Ascending aorta (tissue), 2 donors: Measurements from ENCODE around the gene LRCH1. TPM values are rescaled to one million over a fixed set of nuclear protein-coding genes. Genes with fewer than 3 reads are reported as not detected.
A peak's percentile ranks its signal among the peaks of the same experiment; 100 is the strongest.

Experiments used
- DNase-seq, 2 donors: peaks; one replicate each; pipeline ENCODE4 v3.0.0-alpha.2; 2019; ENCODE audit warnings: low spot score in 2 of 2
- H3K27ac ChIP-seq, 2 donors: fragments of 200-600 bp; sonication (generic); one replicate each; pipeline ENCODE4 v1.5.1; 2016 to 2017; ENCODE audit warnings: mild to moderate bottlenecking in 1 of 2
- H3K27me3 ChIP-seq: fragments of 200-600 bp; sonication (generic); one replicate; pipeline ENCODE4 v1.5.1; 2017
- H3K36me3 ChIP-seq, 2 donors: fragments of 200-600 bp; sonication (generic); one replicate each; pipeline ENCODE4 v1.5.1; 2016
- H3K4me1 ChIP-seq, 2 donors: fragments of 200-600 bp; sonication (generic); one replicate each; pipeline ENCODE4 v1.5.1; 2016 to 2017; ENCODE audit warnings: mild to moderate bottlenecking in 1 of 2
- H3K4me3 ChIP-seq, 2 donors: fragments of 200-600 bp; sonication (generic); one replicate each; pipeline ENCODE4 v1.5.1; 2016 to 2017; ENCODE audit warnings: mild to moderate bottlenecking in 1 of 2
- H3K9me3 ChIP-seq, 2 donors: fragments of 200-600 bp; sonication (generic); one replicate each; pipeline ENCODE4 v1.5.1; 2016
- intact Hi-C: fragments of 100-400 bp; cut with DNase I; formaldehyde crosslinking; loops from one replicate; pipeline ENCODE4 v1.15.1; 2023
- total RNA-seq: library from RNA; depleted of rRNA; stranded (reverse); fragments of >200 nt; gene quantifications from one replicate; pipeline ENCODE4 v1.1.0, GENCODE V29; 2016
- TF ChIP-seq, protein P1 (sequence below), 3 experiments: fragments of 200-600 bp in 2 of 3; fragments of 450-650 bp in 1 of 3; sonication (generic) in 2 of 3; IDR thresholded peaks; one replicate each; pipeline ENCODE4 v1.5.1; 2016 to 2019; ENCODE audit warnings: antibody characterized with exemption in 3 of 3, mild to moderate bottlenecking in 1 of 3, moderate library complexity in 1 of 3

The LRCH1 gene
- total RNA-seq, 1 donor from 2014 or later: 45.4 TPM

DNA sequence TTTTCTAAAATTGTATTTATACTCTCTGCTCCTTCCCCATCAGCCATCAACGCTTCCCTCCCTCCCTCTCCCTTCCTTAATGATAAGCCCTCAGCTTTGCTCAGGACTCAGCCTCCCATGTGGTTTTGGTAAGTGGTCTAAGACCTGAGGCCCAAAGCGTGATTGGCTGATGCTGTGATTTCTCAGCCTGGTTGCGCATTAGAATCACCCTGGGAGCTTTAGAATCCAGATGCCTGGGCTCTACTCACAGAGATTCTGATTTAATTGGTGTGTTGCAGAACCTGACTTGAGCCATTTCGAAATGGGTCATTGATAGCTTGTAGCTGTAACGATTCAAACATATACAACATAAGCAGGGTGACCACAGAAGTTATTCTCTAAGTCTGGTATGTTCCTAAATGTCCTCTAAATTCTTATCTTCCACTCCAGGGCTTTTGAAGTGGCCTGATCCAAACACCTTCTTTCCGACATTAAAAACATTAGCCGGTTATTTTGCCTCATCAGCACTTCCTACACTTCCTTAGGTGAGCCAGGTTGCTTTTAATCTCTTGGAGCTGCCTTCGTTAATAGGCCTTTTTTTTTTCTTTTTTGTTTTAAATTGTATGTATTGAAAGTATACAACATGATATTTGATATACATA, 60.6 kb downstream of the LRCH1 start:
- no peak overlapping the region for H3K27ac ChIP-seq
- DNase-seq: no peak
- H3K36me3 ChIP-seq: no peaks in the 10 kb centered on the region
- peaks cover 0 to 21% of the 10 kb centered on the region in 2 donors for H3K4me1 ChIP-seq
- intact Hi-C loops: no loop called here
- H3K4me3 ChIP-seq: no peak overlapping the region
- TF ChIP-seq, protein P1, sequence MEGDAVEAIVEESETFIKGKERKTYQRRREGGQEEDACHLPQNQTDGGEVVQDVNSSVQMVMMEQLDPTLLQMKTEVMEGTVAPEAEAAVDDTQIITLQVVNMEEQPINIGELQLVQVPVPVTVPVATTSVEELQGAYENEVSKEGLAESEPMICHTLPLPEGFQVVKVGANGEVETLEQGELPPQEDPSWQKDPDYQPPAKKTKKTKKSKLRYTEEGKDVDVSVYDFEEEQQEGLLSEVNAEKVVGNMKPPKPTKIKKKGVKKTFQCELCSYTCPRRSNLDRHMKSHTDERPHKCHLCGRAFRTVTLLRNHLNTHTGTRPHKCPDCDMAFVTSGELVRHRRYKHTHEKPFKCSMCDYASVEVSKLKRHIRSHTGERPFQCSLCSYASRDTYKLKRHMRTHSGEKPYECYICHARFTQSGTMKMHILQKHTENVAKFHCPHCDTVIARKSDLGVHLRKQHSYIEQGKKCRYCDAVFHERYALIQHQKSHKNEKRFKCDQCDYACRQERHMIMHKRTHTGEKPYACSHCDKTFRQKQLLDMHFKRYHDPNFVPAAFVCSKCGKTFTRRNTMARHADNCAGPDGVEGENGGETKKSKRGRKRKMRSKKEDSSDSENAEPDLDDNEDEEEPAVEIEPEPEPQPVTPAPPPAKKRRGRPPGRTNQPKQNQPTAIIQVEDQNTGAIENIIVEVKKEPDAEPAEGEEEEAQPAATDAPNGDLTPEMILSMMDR (IDR thresholded peaks at IDR 0.05): no peak
- no peaks in the 10 kb centered on the region for H3K27me3 ChIP-seq
- no peaks in the 10 kb centered on the region for H3K9me3 ChIP-seq

GRCh38 chr13:46614582-46614981, 61.6 kb downstream of the LRCH1 start:
- TF ChIP-seq, protein P1 (IDR thresholded peaks at IDR 0.05): no peak
- Histone ChIP-seq H3K4me3 (no peak overlapping the region), H3K27me3 (no peaks in the 10 kb centered on the region), H3K27ac (peak overlapping the region in 1 of 2 donors; percentile 33), H3K9me3 (no peaks in the 10 kb centered on the region), H3K36me3 (no peaks in the 10 kb centered on the region), H3K4me1 (peaks cover 0 to 17% of the 10 kb centered on the region in 2 donors)
- intact Hi-C loops: no loop called here
- no peak for DNase-seq

- Histone ChIP-seq H3K4me1 (peaks cover 3 to 24% of the 10 kb centered on the region in 2 donors), H3K27ac (peak overlapping the region; percentile 79), H3K9me3 (no peaks in the 10 kb centered on the region), H3K4me3 (peak overlapping the region; percentile 19 to 30), H3K27me3 (no peaks in the 10 kb centered on the region), H3K36me3 (no peaks in the 10 kb centered on the region)
- TF ChIP-seq, protein P1 (IDR thresholded peaks at IDR 0.05): no peak
- DNase-seq: no peak
- intact Hi-C loops: no loop called here
These were observed 63.0 kb downstream of the LRCH1 start for GRCh38 chr13:46615888-46616531.

DNA sequence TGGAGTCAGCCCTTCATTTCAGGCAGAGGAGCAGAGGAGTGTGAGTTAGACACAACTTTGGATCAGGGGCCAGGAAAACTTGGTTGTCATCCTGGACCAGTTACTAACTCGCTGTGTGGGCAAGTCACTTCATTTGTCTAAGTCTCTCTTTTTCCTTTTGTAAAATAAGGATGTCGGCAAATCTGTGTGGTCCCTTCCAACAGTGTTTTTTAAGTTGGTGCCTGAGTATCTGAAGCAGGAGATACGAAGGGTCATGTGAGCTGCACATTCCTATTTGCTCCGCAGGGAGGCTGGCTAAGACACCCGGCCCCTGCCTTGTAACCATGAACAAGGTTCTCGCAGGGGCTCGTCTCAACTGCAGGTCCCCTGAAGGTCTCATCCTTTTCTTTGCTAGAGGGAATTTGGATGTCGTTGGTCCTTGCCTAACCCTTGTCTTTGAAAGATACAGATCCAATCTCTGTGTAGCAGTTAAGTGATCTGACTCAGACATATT, 64.3 kb downstream of the LRCH1 start:
- Histone ChIP-seq H3K4me1 (peaks cover 7 to 36% of the 10 kb centered on the region in 2 donors), H3K27ac (peak overlapping the region; percentile 79), H3K27me3 (no peaks in the 10 kb centered on the region), H3K4me3 (no peak overlapping the region), H3K9me3 (no peaks in the 10 kb centered on the region), H3K36me3 (no peaks in the 10 kb centered on the region)
- DNase-seq: no peak
- intact Hi-C loops: no loop called here
- TF ChIP-seq, protein P1 (IDR thresholded peaks at IDR 0.05): no peak

- Histone ChIP-seq H3K4me3 (no peak overlapping the region), H3K4me1 (peaks cover 10 to 42% of the 10 kb centered on the region in 2 donors), H3K9me3 (no peaks in the 10 kb centered on the region), H3K27ac (peak overlapping the region in 1 of 2 donors; percentile 79), H3K27me3 (no peaks in the 10 kb centered on the region), H3K36me3 (no peaks in the 10 kb centered on the region)
- intact Hi-C loops: no loop called here
- TF ChIP-seq, protein P1 (IDR thresholded peaks at IDR 0.05): no peak
- no peak for DNase-seq
These were observed 64.9 kb downstream of the LRCH1 start for GRCh38 chr13:46617885-46618284.
